Kidney capillary endothelial cell (primary cell): ENCODE measurements around the gene CNGB1.
"Not testable (repeated sequence)": the region's sequence is repeated elsewhere in the genome, so short reads cannot be mapped to it uniquely, and the experiment has no call there.

Experiments used
- DNase-seq: peaks from one replicate; pipeline ENCODE4 v3.0.0-alpha.2; 2018; ENCODE audit warnings: low spot score

CNGB1 gene

GRCh38 chr16:57952909-57953308, 18.0 kb downstream of the CNGB1 start:
- no peak for DNase-seq

- no peak for DNase-seq
These were observed 19.5 kb downstream of the CNGB1 start for GRCh38 chr16:57951204-57951960.

GRCh38 chr16:57950382-57950781, 20.5 kb downstream of the CNGB1 start:
- DNase-seq: peak; percentile 49

GRCh38 chr16:57949595-57950238, 21.2 kb downstream of the CNGB1 start:
- DNase-seq: no peak

GRCh38 chr16:57949013-57949412, 21.9 kb downstream of the CNGB1 start:
- no peak for DNase-seq

GRCh38 chr16:57948027-57948426, 22.9 kb downstream of the CNGB1 start:
- no peak for DNase-seq

GRCh38 chr16:57947261-57947660, 23.7 kb downstream of the CNGB1 start:
- DNase-seq: no peak

GRCh38 chr16:57946181-57946801, 24.6 kb downstream of the CNGB1 start:
- DNase-seq: no peak

GRCh38 chr16:57945740-57946138, 25.2 kb downstream of the CNGB1 start:
- no peak for DNase-seq

GRCh38 chr16:57944970-57945739, 25.8 kb downstream of the CNGB1 start:
- DNase-seq: no peak

GRCh38 chr16:57943381-57943780, 27.5 kb downstream of the CNGB1 start:
- DNase-seq: not testable (repeated sequence)

- not testable (repeated sequence) for DNase-seq
These were observed 29.0 kb downstream of the CNGB1 start for GRCh38 chr16:57941901-57942300.

- no peak for DNase-seq
These were observed 29.8 kb downstream of the CNGB1 start for GRCh38 chr16:57941016-57941664.

GRCh38 chr16:57940382-57940966, 30.5 kb downstream of the CNGB1 start:
- DNase-seq: no peak

- no peak for DNase-seq
These were observed 31.1 kb downstream of the CNGB1 start for GRCh38 chr16:57939872-57940224.

GRCh38 chr16:57938936-57939871, 31.7 kb downstream of the CNGB1 start:
- DNase-seq: no peak

GRCh38 chr16:57938484-57938883, 32.4 kb downstream of the CNGB1 start:
- no peak for DNase-seq

GRCh38 chr16:57937861-57938260, 33.1 kb downstream of the CNGB1 start:
- DNase-seq: no peak

- DNase-seq: no peak
These were observed 35.0 kb downstream of the CNGB1 start for GRCh38 chr16:57935904-57936303.

- DNase-seq: no peak
These were observed 40.4 kb downstream of the CNGB1 start for GRCh38 chr16:57930533-57930932.

GRCh38 chr16:57929250-57929649, 41.7 kb downstream of the CNGB1 start:
- no peak for DNase-seq
